GM19025 (cell line): ENCODE data around the gene TROAP.

Experiments
- ATAC-seq: cut with Tn5 transposase; IDR thresholded peaks from one replicate; pipeline ENCODE4 v1.9.1; 2021; ENCODE audit warnings: mild to moderate bottlenecking, low read depth, moderate library complexity; ENCODE audit not compliant: unreplicated experiment

Gene TROAP

DNA sequence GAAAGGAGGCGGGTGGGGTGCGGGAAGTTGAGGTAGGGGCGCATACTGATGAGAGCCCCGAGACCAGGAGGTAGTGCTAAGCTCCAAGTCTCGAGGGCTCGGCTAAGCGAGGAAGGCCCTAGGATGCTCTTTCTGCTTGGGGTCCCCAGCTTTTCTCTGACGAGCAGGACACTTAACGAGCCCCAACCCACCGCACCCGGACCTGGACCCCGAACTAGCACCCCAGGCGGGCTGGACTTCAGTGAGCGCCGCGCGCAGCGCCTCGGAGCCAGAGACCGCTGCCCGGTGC lies 18.7 kb downstream of the TROAP start:
- no peak for ATAC-seq

DNA sequence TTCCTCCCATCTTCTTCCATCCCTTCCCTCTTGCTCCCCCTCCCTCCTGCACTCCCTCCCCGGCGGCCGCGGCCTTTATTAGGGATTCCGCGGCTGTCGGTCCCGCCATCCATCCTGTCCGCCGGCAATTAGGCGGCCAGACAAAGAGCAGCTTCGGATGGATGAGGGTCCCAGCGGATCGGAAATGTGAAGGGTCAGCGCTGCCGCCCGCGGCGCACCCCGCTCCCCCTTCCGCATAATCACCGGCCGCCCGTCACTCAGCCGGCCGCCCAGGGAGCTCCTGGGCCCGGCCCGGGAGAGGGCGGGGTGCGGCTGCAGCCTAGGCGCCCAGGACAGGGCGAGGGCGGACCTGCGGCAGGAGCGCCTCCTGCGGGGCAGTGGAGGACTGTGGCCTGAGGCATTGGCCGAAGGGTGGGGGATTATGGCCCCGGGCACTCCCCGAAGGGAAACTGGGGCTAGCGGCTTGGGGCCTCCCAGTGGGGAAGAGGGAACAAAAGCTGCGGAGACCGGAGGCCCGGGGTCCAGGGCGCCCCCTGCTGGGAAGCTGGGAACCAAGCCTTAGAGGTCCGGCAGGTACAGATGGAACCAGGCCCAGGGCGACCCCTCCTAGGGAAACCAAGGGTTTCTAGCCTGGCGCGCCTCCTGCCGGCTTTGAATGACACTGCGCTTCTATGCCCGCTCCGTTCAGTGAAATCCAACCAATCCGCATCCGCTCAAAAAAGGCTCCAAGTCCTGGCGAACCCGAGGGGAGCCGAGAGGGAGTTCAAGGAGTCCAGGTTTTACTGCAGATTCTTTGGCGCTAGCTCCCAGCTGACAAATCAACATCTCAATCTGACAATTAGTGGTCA lies 19.2 kb downstream of the TROAP start:
- peak; percentile 37 for ATAC-seq

DNA sequence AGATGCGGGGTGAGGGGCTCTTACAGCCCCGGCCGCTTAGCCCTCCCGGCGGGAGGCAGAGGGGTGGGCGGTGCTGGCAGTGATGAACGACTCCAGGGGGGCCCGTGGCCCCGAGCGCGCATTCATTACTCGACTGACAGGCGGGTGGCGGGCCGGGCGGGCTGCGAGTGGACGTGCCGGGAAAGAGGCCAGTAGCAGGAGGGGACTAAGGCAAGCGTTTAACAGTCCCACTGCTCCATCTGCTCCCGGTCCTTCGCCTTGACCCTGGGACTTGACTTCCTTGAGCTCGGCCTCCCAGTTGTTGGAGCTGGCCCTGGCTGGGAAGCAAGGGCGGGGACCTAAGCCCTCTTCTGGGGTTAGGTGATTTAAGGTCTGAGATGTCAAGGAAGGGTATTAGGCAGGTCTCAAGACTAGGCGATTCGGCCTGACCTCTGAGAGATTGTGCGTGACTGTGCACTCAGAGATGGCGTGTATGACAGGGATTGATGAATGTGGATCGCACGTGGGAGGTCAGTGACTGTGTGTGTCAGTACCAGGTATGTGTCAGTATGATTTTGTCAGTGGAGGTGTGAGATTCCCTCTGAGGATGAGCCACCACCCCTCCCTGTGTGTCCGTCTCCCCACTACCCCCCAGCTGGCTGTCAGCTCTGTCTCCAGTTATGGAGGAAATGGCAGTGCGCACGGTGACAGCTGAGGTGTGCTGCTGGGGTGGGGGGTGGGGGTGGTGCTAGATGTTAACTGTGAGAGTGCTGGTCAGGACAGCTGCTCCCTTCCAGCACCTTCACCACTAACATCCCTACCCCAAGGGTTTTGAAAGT lies 20.1 kb downstream of the TROAP start:
- no peak for ATAC-seq

DNA sequence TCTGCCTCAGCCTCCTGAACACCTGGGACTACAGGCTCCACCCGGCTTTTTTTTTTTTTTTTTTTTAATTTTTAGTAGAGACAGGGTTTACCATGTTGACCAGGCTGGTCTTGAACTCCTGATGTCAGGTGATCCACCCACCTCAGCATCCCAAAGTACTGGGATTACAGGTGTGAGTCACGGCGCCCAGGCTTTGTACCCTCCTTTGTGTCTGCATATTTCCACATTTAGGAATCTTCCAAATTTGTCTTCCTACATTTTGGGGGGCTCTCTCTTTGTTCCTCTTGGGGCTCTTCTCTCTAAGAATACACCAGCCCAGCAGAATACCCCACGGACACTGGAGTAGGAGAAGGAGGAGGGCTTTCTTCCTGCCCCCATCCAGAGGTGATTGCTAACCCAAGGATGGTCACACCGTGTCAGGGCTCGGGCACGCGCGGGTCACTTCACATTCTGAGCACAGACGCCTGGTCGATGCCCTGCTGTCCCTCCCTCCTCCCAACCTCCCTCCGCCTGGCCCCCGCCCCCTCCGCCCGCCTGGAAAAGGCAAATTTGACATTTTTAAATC lies 21.5 kb downstream of the TROAP start:
- no peak for ATAC-seq

DNA sequence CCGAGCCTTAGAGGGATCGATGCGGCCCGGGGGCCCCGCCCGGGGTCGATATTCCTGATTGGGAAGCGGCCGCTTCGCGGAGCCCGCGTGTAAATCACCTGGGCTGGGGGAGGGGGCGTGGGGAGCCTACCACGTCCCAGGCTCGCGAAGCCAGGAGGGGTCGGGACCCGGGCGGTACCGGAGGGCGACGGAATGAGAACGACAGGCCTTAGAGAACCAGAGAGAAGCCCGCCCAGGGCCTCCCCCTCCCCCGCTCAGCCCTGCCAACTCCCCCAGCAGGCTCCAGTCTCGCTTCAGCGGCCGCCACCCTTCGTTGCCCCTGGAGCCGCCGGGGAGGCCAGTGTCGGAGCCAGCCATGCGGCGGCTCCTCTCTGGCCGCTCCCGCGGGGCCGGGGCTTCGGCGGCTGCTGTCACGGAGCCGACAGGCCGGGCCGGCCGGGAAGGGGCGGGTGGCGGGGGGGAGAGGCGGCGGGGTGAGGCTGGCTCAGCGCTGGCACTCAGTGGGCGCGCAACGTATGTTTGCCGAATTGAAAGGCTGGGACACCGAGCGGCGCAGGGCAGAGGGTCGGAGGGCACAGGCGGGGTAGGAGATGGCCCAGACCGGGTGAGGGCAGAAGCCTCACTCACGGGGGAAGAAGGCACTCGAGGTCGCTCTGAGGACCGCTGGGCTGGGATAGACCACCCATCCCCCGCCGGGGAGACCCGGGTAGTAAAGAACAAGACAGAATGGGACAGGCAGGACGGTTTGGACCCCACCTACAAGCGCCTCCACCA lies 22.2 kb downstream of the TROAP start:
- ATAC-seq: no peak

DNA sequence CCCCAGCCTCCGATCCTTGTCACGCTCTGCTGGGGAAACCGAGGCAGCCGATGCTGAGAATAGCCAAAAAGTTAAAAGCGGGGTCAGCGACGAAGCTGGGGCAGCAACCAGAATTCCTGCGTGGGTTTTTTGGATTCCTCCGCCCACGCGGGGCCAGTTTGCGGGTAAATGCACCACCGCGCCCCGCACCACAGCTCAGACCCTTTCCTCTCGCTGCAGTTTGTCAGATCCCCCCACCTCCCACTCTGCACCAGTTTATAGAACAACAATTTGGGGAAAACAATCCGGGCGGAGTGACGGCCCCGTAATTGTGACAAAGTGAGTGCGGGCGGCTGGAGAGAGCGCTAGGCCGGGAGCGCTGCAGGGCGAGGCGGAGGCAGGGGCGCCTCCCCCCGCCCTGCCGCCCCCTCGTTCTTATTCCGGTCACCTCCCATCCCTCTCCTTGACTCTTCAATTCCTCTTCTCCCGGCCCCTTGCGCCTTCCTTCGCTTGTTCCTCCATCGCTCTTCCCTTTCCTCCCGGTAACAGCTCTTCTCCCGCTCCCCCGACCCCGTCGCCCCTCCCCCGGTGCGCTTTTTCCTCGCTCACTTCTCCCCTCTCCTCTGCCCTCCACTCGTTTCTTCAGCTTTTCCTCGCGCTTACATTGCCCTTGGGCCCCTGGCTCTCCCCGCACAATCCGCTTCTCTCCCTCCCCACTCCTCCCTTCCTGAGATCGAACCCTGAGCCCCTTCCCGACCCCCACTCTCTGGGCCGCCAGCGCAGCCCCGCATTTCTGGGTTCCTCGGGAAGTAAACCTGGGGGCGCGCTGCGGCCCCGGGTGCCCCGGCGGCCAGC lies 23.0 kb downstream of the TROAP start:
- no peak for ATAC-seq

DNA sequence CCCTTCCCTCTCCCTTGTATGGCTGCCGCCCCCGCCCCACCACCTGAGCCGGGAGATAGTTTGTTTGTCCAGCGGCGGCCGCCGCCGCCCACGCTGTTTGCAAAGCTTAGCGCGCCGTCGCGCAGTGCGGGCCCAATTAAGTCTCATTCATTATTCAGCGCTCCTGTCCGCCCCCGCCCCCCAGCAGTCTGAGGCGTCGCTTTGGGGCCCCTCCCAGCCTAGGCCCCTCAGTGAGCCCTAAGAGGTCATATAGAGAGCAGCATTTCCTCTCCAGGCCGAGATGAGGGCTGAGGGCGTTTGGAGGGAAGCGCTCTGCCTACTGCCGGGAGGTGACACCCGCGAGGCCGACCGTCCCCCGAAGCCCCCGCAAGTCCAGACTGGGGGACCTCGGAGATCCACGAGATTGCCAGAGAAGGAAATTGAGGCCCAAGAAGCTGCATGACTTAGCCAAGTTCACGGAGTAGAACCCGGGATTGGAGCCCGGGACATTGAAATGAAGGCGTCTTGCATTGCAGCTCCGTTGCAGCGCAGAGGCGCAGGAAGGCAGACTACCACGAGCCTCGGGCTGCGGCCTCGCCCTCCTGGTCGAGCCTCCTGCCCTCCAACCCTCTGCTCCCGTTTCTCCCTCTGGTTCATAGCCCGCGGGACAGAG lies 23.7 kb downstream of the TROAP start, which contains the start of gene DNAJC22:
Gene DNAJC22 (plus strand): TSS at position 230 of the 652 bp plus-strand sequence. CDS start 1,985 bp downstream, outside the sequence.
- no peak for ATAC-seq

DNA sequence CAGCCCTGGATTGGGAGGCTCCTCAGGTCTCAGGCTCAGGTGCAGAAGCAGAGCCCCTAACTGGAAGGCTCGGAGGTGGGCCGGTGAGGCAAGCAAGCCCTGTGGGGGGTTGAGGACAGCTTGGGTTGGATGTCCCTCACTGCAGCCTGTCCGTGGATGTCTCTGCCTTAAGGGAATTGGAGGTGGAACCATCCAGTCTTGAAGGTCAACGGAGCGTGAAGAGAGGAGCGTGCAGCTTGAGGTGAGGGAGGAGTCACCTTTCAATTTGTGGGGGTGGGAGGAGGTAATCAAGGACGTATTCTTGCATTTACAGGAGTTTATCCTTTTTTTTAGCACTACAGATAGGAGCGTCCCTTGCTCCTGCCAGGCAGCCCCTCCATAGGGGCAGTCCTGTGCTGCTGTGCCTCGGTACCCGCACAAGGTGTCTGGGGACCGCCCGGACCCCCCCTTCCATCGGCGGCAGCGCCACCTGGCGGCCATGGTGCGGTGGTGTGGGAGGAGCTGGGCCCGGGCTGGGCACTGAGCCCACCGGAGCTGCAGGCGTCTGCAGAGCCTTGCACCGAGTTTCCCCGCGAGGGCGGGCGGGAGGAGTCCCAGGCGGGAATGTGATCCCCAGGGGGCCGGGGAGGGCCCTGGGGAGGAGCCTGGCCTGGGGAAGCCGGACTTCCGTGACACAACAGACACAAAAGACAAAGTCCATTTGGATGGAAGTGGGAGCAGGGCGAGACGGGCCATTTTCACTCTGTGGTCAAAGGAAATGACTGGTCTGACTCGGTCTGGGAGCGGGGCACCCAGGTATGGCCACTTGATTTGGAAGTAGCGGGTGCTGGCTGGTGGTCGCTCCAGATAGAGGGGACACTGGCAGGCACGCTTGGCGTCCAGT lies 24.5 kb downstream of the TROAP start:
- no peak for ATAC-seq

DNA sequence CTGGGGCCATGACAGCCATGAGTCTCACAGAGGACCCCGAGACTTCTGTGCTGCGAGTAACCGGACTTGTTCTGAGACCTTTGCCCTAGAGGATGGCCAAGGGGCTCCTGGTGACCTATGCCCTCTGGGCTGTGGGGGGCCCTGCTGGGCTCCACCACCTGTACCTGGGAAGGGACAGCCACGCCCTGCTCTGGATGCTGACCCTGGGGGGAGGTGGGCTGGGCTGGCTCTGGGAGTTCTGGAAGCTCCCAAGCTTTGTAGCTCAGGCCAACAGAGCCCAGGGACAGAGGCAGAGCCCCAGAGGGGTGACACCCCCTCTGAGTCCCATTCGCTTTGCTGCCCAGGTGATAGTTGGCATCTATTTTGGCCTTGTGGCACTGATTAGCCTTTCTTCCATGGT lies 25.7 kb downstream of the TROAP start:
- no peak for ATAC-seq

DNA sequence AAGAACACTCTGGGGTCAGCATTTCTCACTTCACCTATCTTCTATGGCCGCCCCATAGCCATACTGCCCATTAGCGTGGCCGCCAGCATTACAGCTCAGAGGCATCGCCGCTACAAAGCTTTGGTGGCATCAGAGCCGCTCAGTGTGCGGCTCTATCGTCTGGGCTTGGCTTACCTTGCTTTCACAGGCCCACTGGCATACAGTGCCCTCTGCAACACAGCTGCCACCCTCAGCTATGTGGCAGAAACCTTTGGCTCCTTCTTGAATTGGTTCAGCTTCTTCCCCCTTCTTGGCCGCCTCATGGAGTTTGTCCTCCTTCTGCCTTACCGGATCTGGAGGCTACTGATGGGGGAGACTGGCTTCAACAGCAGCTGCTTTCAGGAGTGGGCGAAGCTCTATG lies 26.2 kb downstream of the TROAP start:
- no peak for ATAC-seq

DNA sequence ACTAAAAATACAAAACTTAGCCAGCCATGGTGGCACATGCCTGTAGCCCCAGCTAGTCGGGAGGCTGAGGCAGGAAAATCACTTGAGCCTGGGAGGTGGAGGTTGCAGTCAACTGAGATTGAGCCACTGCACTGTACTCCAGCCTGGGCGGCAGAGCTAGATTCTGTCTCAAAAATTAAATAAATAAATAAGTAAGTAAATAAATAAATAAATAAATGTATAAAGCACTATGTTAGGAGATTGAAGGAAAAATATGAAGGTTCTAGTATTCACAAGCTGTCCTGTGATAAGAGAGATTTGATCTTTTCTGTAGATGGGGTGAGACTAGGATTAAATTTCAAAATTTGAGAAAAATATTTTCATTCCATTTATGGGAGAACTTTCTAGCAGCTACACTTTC lies 29.3 kb downstream of the TROAP start:
- ATAC-seq: no peak

DNA sequence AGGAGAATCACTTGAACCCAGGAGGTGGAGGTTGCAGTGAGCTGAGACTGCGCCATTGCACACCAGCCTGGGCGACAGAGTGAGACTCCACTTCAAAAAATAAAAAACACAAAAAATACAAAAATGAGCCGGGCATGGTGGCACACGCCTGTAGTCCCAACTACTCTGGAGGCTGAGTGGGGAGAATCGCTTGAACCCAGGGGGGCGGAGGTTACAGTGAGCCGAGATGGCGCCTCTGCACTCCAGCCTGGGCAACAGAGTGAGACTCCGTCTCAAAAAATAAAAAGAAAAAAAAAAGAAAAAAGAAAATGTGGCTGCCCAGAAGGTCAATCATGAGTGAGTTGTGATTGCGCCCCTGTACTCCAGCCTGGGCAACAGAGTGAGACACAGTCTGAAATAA lies 32.9 kb downstream of the TROAP start:
- no peak for ATAC-seq

DNA sequence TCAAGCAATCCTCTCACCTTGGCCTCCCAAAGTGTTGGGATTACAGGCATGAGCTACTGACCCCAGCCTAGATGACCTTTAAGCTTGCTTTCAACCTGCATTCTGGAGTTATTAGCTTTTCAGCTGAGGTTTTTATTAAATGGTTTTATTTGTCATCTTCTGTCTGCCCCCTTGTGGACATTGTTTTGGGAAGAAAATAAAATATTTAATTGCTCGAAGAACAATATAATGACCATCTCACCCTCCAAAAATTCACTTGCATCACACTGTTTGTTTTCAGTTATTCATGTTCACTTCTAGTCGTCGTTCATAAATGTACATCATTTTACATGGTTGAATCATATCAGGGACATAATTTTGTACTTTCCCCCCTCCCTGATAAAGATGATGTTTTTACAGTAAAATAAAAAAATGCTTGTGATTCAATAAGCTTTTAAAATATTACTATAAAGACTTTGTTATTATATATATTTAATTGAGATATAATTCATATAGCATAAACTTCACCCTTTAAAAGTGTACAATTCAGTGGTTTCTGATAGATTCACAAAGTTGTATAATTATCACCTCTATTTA lies 34.1 kb downstream of the TROAP start:
- ATAC-seq: no peak

DNA sequence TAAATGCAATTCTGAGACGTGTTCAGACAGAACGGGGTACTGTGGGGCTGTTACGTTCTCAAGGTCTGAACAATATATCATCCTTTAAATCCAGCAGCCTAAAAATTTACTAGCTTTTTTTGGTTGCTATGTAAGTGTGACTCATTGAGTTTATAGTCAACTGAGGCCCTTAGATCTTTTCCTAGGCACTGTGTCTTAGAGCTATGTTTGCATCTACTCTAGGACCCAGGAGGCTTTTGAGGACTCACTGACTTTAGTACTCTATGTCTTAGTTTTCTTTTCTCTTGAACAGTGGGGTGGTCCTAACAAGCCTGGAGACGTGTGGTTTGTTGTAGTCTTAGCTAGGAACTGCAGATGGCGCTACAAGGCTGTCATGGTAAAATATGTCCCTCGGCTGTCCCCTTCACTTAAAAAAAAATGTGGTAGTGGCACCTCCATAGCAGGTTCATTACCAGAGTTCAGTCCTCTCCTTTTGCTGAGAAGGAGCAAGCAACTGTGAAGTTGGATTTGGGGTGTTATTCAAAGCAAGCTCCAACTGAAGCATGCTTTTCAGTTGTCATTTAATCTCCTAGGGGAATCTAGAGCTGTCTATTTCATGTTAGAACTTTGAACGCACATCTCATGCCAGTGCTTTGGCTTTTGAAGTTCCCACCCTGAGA lies 35.6 kb downstream of the TROAP start:
- no peak for ATAC-seq

DNA sequence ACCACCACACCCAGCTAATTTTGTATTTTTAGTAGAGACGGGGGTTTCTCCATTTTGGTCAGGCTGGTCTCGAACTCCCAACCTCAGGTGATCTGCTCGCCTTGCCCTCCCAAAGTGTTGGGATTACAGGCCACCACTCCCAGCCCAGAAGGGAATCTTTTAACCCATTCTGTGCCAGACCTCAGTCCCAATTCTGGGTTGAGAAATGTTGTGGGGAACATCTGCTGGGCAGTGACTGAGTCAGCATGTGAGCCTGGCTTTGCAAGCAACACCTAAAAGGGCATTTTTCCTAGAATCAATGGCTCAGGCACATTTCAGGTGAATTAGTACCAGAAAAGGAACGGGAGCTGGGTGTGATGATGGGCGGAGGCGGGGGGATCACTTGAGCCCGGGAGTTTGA lies 36.6 kb downstream of the TROAP start:
- no peak for ATAC-seq

DNA sequence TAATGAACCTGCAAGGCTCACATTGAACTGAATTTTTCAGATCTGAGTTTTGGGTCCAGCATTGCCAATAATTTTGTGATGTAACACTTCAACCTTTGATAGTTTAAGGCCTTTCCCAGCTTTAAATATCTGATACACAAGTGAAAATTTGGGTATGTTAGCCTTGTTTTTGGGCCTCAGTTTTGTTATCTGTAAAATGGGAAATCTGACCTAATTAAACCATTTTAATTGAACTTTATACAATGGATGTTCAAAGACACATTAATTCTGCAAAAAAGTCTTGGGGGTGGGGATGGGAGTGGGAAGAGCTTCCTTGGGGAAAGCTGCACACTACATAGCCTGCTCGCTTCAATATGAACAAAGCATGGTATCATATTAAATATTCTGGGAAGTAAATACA lies 39.0 kb downstream of the TROAP start:
- no peak for ATAC-seq

DNA sequence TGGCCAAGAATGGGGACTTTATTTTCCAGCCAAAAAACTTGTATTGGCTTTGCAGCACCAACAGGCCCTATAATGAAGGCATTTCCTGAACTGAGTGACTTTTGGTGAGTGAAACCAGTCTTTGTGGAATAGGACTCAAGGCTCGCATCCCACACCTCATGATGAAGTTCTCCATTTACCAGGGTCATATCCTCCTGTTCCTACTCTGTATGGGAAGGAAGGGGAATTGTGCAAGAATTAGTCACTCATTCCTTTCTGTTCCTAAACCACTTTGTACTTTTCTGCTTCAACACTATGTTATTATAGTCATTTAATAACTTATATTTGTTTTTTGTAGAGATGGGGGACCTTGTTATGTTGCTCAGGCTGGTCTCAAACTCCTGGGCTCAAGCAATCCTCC lies 41.9 kb downstream of the TROAP start:
- ATAC-seq: no peak

DNA sequence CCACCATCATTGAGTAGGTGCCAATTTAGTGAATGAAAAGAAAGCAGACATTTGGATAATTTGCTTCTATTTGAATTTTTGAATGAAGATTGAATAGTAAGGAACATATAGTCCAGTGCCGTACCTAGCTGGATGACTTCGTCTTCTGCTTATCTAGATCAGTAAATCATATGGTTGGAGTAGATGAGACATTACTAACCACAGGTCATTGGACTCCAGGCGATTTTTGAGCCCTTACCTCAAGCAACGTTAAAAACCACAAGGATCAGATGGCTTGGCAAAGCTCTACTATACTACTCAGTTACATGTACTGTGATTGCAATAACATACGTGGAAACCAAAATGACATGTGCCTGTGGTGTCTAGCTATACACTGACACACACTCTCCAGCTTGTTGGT lies 42.5 kb downstream of the TROAP start:
- no peak for ATAC-seq
